Measurements from ENCODE around the gene KLHL25.
A peak's percentile ranks its signal among the peaks of the same experiment; 100 is the strongest.
"Not testable (repeated sequence)": the region's sequence is repeated elsewhere in the genome, so short reads cannot be mapped to it uniquely, and the experiment has no call there.

The KLHL25 gene

DNA sequence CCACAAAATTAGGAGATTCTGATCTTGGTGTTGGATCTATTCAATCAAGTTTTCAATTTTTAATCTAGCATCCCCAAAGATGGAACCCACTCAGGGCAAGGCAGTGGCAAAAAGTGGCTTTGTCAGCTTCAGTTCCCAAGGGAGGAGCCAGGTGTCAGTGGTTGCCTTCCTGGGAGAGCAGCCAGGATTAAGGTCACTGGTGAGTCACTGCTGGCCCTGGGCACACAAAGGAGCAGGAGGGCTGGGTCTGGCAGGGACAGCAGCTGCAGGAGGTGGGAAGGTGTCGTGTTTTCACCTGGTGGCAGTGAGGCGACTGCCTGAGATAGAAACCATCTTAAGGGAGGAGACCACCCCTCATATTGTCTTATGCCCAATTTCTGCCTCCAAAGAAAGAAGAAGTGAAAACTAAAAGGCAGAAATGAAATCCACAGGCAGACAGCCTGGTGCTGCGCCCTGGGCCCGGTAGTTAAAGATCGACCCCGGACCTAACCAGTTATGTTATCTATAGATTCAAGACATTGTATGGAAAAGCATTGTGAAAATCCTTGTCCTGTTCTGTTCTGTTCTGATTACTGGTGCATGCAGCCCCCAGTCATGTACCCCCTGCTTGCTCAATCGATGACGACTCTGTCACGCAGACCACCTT lies 5.9 kb upstream of the KLHL25 start:
- DNase-seq = no peak

DNA sequence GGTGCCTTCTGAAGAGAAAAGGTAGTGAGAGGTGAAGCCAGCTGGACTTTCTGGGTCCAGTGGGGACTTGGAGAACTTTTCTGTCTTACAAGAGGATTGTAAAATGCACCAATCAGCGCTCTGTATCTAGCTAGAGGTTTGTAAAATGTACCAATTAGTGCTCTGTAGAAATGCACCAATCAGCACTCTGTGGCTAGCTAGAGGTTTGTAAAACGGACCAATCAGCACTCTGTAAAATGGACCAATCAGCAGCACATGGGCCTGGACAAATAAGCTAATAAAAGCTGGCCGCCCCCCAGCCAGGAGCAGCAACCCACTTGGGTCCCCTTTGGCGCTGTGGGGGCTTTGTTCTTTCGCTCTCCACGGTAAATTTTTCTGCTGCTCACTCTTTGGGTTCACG lies 1.6 kb upstream of the KLHL25 start:
- DNase-seq = not testable (repeated sequence)

DNA sequence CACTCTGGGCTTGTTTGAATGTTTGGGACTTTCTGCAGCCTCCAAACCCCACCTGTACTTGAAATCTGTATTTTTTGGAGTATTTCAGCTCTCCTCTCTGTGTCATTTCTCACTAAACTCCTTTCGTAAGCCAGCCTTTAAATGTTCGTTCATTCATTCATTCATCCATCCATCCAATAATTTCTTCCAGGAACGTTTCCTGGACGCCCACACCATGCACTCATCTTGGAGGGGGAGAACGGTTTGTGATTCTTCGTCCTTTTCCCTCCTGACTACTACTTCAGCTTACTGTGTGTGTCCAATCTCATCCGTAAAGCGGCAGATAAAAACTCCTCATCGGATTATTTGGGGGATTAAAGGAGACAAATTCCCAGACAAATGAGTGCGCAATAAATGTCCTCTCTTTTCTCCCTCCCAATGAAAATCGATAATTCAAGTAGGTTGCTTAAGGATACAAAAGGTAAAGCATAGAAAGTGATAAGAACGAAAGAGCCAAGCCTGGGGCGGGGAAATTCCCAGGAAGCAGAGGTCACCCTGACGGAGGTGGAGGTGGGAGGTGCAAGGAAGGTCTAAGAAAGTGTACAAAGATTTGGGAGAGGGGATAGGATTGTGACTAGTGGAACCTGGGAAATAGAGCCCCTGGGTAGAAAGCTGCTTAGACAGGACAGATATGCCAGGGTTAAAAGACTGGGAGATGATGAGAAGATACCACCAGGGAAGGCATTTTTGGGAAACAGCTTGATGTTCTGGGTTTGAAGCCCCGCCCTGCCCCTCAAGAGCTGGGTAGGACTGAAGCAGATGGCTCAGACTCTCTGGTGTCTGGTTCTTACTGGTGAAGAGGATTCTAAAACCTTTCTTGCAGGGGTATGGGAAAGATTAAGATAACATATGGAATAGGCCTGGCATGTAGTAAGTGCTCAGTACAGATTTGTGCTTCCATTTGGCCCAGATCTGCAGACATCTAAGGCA lies 896 bp upstream of the KLHL25 start:
- DNase-seq = no peak

DNA sequence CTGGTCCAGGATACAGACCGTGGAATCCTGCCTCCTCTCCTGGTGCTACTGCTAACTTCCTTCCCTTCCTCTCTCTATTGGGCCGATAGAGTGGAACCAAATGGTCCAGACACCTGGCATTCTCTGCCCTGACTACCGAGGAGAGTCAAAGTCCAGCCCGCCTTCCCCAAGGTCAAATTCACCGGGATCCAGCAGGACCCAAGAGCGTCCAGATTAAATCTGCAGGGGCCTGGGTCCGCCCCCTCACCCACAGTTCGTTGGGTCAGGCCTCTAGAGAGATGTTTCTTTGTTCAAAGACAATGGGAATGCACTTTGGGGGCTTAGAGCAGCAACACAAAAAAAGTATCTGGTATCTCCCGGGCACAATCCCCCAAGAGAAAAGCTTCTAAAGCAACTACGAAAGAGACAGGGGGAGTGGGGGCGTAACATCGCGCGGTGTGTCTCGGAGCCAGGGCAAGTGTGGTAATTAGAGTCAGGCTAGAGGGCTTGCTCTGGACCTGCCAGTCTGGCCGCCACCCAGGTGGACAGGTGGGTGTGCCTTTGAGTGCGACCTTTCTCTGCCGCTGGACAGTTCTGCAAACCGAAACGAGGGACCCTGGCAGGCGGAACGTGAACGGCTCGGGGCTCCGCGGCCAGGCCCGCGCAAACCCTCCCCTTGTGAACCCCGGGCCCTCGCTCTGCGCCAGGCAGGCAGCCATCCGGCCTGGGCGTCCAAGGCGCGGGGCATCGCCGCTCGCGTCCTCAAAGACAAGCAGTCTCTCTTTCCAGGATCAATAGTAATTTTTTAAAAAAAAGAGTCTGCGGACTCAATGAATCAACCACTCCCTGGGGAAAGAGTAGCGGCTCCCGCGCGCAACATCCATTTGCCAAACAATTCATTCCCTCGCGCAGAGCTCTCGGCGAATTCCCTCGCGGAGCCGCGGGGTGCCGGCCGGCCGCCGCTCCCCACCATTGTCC lies 806 bp downstream of the KLHL25 start:
- peak in 1 of 2 donors; percentile 30 for DNase-seq

DNA sequence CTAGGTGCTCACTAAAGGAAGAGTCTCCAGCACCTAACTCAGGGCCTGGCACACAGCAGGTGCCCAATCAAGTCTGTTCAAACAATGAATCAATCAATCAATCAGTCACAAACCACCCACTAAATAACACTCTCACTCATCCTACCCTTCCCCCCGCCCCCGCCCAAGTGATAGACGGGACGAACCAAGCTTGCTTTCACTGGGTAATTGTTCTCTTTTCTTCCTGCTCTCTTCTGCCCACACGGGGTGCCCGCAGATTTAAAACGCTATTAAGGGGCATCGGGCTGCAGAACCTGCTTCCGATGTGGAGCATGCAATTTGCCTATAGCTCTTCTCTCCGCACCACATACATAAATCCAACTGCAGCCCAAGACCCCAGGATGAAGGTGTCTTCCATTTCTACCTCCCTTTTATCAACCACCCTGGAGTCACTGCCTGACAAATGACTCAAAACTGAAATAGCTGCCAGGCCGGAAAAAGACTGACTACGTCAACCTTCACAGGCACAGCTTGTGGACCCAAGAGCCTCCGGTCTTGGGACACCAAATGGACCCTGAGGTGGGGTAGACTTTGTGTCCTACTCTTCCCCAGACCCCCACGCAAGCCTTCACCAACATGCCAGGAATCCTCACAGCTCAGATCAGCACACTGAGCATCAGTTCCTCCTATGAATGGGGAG lies 1.7 kb downstream of the KLHL25 start:
- no peak for DNase-seq

DNA sequence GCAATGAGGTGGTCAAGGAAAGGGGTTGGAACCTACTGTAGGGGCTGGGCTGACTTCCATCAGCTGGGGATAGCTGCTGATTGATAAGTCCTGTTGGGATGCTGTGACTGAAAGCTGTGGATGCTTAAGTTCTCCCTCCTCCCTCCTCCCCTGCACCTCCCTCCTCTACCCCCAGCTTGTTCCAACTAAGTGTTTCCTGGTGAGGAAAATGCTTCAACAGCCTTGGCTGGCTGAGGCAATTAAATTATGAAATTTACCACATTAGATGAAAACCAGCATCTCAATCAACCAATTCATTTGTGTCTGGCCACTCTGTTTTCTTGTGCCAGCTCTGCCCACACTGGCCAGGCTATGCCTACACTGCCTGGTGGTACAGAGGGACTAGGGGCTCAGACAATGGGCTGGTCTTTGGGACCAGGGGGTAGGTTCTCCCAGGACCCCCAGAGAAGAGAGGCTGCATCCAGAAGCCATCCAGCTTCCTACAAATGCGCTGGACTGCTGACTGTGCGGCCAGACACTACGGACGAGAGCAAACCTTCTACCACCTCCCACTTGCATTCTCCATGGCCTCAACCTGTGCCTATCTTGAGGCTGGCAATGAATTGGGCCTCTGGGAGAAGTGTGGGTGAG lies 2.5 kb downstream of the KLHL25 start:
- DNase-seq = no peak

DNA sequence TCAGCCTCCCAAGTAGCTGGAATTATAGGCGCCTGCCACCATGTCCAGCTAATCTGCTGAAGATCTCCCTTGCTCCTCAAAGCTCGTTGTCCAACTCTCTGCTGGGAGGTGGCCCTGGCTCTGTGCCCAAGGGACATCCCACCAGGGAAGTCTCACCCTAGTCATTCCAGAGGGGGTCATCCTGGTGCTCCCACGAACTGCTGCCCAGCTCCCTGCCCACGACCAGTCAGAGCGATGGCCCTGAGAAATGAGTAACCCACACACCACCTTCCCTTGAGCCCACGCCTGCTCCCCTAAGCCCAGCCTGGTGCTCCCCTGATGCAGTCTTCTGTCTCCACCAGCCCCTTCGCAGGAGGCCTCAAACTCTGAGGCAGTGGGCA lies 5.2 kb downstream of the KLHL25 start:
- DNase-seq = no peak

DNA sequence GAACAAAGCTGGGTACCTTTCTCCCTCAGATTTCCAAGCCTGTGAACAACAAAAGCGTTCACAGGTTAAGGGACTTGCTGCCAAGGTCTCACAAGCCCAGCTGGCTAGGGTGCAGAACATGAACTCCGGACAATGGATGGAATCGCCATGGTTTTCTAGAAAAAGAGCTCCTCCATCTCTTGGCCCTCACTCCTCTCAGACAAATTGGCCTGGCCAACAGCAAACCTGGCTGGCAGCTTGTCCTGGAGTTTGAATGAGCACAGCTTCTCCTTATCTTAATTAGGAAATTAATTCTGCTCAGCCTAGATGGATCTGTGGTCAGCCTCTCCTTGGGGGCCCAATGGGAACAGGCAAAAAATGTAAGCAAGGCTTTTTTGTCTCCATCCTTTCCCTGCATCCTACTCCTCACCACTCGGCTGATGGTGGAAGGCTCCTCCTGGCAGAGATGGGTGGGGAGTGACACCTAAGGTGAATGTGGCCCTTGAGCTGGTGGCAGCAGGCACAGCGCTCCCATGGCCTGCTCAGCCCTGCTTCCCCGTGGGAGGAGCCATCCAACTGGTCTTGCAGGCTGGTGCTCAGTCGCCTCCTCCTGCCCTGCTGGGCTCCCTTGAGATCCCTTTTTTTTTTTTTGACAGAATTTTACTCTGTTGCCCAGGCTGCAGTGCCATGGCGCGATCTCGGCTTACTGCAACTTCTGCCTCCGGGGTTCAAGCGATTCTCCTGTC lies 5.8 kb downstream of the KLHL25 start:
- no peak for DNase-seq

DNA sequence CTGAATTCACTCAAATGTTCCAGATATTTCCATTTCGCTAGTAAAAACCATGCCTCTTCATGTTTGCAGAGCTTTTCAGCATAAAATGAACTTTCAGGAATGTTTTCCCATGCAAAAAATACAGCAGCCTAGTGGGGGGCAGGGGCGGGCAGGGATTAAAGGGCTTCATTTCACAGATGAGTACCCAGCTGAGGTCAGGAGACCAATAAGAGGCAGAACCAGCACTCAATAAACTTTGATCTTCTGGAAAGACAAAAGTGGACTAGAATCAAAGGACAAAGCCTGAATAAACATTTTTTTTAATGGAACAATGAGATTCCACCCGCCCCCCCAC lies 8.0 kb downstream of the KLHL25 start:
- no peak for DNase-seq

DNA sequence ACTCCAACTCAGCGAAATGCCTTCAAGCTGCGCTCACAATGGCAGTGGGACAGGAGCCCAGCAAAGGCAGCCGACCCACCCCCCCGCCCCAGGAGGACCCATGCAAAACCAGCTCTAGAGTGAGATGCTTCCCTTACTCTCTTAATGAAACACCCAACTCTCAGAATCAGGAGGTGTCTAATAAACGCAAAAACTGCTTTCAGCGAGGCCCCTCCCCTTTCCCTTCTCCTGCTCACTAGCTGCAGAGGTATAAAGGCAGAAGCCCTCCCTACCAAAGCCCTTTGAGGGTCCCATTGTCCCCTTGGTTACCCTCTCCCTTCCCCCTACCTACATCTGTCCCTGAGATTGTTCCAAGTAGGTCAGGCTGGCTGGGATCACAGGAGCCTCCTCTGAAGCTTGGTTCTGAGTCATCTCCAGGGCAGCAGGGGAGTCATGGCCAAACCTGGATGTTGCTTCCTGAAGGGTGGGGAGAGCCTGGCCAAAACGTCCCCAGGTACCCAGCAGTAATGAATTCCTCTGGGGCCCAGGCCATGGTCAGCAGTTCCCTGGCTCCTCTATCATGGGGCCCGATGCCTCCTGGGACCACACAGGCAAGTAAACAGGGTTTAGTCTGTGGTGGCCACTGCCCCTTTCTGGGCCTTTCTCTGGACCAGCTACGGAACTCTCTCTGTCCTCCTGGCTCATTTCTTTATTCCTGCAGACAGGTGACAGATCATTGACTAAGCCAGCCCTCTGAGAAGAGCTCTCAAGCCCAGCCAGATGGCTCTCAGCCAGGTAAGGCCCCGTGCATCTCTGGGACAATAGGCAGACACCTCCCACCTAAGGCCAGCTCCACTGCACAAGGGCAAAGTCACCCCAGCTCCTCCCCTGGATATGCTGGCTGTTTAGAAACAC lies 8.6 kb downstream of the KLHL25 start:
- DNase-seq = no peak

DNA sequence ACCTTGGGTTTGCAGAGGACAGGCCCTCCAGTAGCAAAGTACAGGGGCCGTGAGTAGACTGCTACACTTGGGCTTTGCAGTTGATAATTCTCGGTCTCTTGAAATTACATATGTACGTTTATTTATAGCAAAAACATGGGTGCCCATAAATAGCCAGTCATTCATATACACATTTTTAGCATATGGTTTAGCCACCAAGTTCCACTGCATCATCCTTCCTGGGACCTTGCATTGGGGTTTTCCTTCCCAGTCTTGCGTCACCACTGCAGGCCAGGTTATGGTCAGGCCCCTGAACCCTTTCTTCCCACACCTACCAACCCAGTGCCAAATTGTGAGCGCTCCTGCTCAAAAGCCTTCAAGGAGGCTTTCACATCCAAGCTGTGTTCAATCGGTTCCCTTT lies 12.7 kb downstream of the KLHL25 start:
- DNase-seq = no peak

DNA sequence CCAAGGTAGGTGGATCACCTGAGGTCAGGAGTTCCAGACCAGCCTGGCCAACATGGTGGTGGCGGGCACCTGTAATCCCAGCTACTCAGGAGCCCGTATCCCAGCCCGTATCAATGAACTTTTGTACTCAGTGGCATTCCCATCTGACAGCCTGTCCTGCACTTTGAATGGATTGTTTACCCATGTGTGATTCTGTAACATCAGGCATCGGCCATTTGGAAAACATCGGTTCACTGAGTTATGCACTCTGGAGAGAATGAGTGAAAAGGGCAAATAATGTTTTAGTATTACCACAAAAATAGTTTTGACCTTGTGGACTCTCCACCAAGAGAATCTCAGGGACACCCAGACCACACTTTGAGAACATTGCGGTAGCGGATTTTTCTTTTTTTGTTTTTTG lies 13.6 kb downstream of the KLHL25 start:
- no peak for DNase-seq

DNA sequence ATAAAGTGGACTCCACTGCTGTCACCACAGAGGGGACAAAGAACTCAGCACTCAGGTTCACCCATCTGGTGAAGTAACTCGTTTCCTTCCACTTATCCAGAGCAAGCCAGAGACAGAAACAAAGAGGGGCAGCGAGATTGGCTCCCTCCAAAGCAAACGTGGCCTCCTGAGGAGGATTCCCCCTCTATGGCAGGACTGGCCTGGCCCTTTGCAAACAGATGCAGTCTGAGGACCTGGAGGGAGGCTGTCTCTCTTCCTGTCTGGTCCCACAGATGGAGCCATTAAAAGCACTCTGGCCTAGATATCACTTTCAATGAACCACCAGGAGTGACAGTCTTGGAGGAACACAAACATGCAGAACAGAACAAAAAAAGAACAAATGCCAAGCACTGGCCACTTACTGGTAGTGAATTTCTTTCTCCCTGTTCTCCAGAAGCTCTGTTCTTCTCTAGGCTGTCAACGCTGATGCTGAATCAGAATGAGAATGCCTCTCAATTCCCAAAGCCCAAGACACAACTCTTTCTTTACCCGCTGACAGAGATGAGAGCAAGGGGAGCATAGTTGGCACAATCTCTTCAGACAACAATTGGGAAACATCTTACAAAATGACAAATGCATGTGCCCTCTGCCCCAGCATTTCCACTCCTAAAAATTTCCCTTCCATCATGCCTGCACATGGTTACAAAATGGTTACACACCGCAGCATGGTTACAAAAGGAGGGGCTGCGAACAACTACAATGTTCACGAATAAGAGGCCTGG lies 14.3 kb downstream of the KLHL25 start:
- no peak for DNase-seq

DNA sequence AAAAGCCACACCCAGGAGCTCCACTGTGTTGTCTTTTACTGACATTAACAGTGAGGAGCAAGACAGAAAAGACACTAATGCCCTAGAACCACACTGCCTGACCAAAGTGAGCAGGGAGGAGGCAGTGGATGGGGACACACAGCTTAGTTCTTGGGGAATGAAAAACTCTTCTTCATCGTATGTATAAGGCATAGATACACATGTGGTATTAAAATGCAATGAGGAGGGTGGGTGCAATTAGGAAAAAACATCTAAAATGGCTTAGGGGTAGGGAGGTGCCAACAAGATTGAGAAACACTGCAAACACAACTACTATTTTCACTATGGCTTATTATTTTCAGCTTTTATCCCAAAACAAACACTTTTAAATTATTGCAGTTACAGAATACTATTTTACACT lies 15.5 kb downstream of the KLHL25 start:
- DNase-seq = no peak

DNA sequence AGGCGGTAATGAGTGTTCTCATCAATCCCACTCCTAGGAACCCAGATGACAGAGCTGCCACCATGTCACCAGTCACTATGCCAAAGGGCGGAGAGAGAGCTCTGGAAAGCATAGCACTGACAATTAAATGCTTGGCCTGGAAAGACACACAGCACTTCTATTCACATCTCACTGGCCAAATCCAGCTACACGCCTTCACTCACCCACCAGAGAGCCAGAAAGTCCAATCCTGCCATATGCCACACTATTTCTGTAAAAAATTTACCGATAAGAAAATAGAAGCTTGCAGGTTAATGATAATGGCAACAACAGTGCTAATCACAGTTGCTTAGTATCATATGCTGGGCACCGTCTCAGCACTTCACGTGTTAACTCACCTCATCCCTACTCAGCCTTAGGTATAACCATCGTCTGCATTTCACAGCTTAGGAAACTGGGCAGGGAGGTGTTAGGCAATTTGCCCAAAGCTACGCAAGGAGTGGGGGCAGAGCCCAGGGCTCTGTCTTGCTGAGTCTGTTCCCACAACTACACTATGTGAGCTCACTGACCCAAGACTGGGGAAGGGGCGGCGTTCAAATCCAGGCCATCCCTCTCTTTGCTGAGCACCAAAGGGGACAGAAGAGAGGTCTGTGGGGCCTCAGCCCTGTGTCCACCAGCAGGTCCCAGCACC lies 16.5 kb downstream of the KLHL25 start:
- DNase-seq = no peak

DNA sequence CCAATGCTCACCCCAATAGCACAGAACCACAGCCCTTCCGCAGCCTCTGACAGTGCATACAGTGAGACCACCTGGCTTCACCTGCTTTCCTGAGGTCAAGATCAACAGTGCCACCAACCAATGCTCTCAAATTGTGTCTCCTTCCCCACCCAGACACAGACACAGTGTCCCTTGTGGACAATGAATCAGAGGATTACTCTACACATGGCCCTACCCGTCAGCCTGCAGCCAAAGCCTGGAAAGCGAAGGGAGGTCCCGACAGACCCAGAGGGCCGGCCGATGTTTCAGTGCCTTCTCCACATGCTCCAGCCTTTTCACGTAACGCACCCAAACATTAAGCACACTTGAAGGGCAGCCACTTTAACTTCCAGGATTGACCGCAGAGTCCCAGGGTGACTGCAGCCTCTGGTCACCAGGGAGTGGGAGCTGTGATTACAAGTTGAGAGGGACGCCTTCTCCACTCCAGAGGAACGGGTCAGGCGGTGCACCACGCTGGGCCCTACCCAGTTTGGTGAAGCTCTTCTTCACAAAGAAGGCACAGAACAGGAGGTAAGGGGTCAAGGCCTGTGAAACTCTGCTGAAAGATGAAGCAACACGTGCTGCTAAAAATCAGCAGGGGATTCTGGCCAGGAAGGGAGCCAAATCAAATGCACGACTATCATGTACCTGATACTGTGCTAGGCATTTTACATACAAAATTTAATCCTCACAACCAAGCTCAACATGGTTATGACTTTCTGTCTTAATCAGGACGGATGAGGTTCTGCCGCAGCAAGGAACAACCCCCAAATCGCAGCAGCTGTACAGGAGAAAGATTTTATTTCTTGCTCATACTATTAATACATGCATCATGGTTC lies 17.2 kb downstream of the KLHL25 start:
- no peak for DNase-seq

DNA sequence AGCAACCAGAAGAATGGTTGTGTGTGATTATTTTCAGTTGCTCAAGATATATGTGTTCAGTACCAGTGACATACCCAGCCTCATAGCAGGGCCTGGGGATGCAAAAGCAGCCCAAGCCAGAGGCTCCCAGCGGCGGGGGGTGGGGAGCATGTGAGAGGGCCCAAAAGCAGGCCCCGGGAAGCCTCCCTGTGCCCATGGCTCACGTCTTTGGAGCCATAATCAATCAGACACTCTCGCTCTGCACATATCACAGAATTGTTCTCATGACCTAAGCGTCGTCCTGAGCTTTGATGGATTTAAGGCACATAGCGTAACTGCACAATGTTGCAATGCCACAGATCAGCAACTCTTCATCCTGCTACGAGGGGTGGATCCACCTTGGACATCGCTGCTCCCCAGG lies 20.8 kb downstream of the KLHL25 start:
- DNase-seq = no peak

DNA sequence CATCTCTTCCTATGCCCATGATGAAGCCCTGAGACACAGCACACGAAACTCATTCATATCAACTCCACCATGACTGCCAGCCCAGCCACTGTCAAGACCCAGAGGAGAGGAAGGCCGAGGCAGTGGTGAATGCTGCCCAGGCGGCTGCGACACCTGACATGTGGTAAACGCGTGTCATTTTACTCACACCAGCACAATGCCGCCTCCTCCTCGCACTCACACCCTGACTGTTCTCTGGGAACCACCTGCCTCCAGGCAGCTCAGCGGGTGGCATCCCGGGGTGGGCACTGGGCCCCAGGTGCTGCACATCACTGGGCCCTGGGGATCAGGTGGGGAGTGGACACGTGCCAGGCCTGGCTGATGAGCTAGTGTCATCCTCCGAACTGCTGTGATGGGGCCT lies 21.5 kb downstream of the KLHL25 start:
- no peak for DNase-seq
